ENCODE data around the gene STPG1. TPM values are rescaled to one million over a fixed set of nuclear protein-coding genes. Genes with fewer than 3 reads are reported as not detected.

STPG1 gene
- total RNA-seq, 1 donor from 2014 or later, result 2.4 TPM

DNA sequence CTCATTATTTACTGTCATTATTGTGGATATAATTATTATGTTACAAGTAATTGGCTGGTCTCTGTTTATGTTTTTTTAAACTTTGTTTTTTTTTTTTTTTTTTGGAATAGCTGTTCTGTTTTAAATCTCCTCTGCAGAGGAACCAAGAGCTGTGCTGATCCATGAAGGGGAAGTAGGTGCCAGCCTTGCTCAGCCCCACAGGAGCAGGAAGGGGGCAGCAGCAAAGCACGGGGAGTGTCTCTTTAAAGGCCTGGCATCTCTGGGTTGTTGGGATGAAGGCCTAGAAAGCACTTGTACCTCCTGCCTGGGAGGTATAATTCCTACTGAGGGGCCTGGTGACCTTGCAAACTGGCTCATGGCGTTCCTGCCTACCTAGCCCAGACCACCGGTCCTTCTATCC is 96.9 kb downstream of the STPG1 start:
- TF ChIP-seq CTCF (IDR thresholded peaks at IDR 0.05; ENCODE audit: partially characterized antibody, unreplicated experiment), result no peak
- no peak for DNase-seq
- Mint-ChIP-seq H3K9me3 (ENCODE audit: unreplicated experiment) (no peaks in the 10 kb centered on the region), H3K4me1 (ENCODE audit: low read depth, unreplicated experiment) (peaks cover 12% of the 10 kb centered on the region), H3K27me3 (ENCODE audit: unreplicated experiment) (peaks cover 4% of the 10 kb centered on the region), H3K4me3 (ENCODE audit: unreplicated experiment) (no peak overlapping the region), H3K27ac (ENCODE audit: unreplicated experiment) (no peak overlapping the region), H3K36me3 (ENCODE audit: unreplicated experiment) (no peaks in the 10 kb centered on the region)

DNA sequence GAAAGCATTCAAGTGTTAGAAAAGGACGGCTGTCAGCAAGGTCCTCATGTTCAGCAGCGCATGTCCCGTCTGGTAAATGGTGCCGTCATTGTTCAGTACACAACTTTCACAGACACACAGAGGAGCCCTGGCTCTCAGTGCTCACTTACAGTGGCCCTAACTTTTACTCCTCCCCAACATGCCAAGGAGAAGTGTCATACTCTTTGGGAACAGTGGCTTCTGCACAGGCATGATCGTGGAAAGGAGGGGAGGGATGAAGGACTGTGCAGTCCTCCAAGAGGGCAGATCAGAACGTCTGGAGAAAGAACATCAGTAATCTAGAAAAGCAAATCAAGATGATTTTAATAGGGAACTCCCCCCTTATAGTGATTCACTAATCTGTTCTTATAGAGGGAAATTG is 98.2 kb downstream of the STPG1 start:
- Mint-ChIP-seq H3K9me3 (ENCODE audit: unreplicated experiment) (no peaks in the 10 kb centered on the region), H3K27me3 (ENCODE audit: unreplicated experiment) (peaks cover 1% of the 10 kb centered on the region), H3K4me1 (ENCODE audit: low read depth, unreplicated experiment) (peaks cover 12% of the 10 kb centered on the region), H3K4me3 (ENCODE audit: unreplicated experiment) (no peak overlapping the region), H3K36me3 (ENCODE audit: unreplicated experiment) (no peaks in the 10 kb centered on the region), H3K27ac (ENCODE audit: unreplicated experiment) (no peak overlapping the region)
- TF ChIP-seq CTCF (IDR thresholded peaks at IDR 0.05; ENCODE audit: partially characterized antibody, unreplicated experiment), result no peak
- no peak for DNase-seq

- no peak overlapping the region for H3K27ac Mint-ChIP-seq (ENCODE audit: unreplicated experiment)
- no peaks in the 10 kb centered on the region for H3K4me1 Mint-ChIP-seq (ENCODE audit: low read depth, unreplicated experiment)
- peaks cover 5% of the 10 kb centered on the region for H3K9me3 Mint-ChIP-seq (ENCODE audit: unreplicated experiment)
- no peak for TF ChIP-seq CTCF (IDR thresholded peaks at IDR 0.05; ENCODE audit: partially characterized antibody, unreplicated experiment)
- no peaks in the 10 kb centered on the region for H3K27me3 Mint-ChIP-seq (ENCODE audit: unreplicated experiment)
- H3K4me3 Mint-ChIP-seq (ENCODE audit: unreplicated experiment), result no peak overlapping the region
- no peak for DNase-seq
- H3K36me3 Mint-ChIP-seq (ENCODE audit: unreplicated experiment), result no peaks in the 10 kb centered on the region
These were observed 101.8 kb downstream of the STPG1 start for GRCh38 chr1:24311741-24312140.

GRCh38 chr1:24311234-24311633 is 102.3 kb downstream of the STPG1 start:
- Mint-ChIP-seq H3K36me3 (ENCODE audit: unreplicated experiment) (no peaks in the 10 kb centered on the region), H3K4me3 (ENCODE audit: unreplicated experiment) (no peak overlapping the region), H3K4me1 (ENCODE audit: low read depth, unreplicated experiment) (no peaks in the 10 kb centered on the region), H3K27ac (ENCODE audit: unreplicated experiment) (no peak overlapping the region), H3K9me3 (ENCODE audit: unreplicated experiment) (peaks cover 6% of the 10 kb centered on the region), H3K27me3 (ENCODE audit: unreplicated experiment) (no peaks in the 10 kb centered on the region)
- no peak for DNase-seq
- no peak for TF ChIP-seq CTCF (IDR thresholded peaks at IDR 0.05; ENCODE audit: partially characterized antibody, unreplicated experiment)

DNA sequence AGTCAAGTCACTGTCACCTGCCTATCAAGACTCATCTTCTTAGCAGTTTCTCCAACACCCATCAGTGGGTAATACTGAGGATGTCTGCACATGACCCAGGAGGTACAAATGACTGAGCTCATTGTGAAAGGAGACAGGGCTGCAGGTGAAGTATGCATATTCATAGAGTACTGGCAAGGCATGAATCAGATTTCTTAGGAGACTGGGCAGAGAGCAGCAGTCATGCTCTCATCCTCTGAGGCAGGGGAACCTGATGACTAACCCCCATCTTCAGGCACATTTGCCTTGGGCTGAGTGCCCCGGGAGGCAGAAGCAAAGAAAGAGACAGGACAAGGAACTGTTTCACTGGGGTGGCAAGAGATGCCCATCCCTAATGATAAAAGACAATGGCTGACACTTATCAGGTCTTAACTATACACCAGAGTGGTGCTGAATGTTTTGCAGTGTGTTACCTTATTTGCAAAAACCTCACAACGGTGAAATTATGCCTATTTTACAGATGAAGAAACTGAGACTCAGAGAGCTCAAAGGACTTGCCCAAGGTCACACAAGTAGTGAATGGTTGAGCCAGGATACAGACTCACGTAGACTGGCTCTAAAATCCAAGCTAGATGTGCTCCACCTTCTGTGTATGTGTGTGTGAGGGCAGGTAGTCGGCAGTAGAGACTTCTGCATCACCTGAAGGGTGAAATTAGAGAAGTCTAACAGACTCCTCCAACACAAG is 103.7 kb downstream of the STPG1 start:
- Mint-ChIP-seq H3K36me3 (ENCODE audit: unreplicated experiment) (no peaks in the 10 kb centered on the region), H3K9me3 (ENCODE audit: unreplicated experiment) (peaks cover 8% of the 10 kb centered on the region), H3K4me1 (ENCODE audit: low read depth, unreplicated experiment) (no peaks in the 10 kb centered on the region), H3K4me3 (ENCODE audit: unreplicated experiment) (no peak overlapping the region), H3K27ac (ENCODE audit: unreplicated experiment) (no peak overlapping the region), H3K27me3 (ENCODE audit: unreplicated experiment) (no peaks in the 10 kb centered on the region)
- no peak for DNase-seq
- TF ChIP-seq CTCF (IDR thresholded peaks at IDR 0.05; ENCODE audit: partially characterized antibody, unreplicated experiment), result no peak

All from glutamatergic neuron (in vitro differentiated cells).